ENCODE results near the gene CSN2. TPM values are rescaled to one million over a fixed set of nuclear protein-coding genes. Genes with fewer than 3 reads are reported as not detected.
"Not testable (repeated sequence)": the region's sequence is repeated elsewhere in the genome, so short reads cannot be mapped to it uniquely, and the experiment has no call there.

Gene CSN2, protein sequence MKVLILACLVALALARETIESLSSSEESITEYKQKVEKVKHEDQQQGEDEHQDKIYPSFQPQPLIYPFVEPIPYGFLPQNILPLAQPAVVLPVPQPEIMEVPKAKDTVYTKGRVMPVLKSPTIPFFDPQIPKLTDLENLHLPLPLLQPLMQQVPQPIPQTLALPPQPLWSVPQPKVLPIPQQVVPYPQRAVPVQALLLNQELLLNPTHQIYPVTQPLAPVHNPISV
- not detected for total RNA-seq
- long read RNA-seq = 0 reads

DNA sequence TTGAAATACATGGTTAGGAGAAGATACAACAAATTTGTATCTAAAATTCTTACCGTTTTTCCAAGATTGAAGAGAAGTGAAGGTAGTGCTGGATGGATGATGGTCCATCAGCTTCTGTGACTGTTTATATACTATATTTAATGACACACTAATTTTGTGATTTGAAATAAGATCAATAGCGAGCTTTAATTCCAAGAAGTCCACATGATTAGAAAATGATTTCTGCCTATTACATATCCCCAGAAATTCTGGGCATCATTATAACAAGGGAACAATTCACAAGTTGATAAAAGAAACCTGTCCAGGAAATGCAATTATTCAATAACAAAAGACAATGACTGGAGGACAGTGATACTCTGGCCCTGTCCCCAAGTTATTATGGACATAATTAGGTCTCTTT, at the start of gene CSN2:
Gene CSN2 (minus strand): TSS at position 101 of the 400 bp plus-strand sequence. CDS start 4,733 bp downstream, outside the sequence.
- DNase-seq = no peak
- ATAC-seq (ENCODE audit: poor library complexity) = no peak
- intact Hi-C loops (cut with DNase I) = no loop called here

DNA sequence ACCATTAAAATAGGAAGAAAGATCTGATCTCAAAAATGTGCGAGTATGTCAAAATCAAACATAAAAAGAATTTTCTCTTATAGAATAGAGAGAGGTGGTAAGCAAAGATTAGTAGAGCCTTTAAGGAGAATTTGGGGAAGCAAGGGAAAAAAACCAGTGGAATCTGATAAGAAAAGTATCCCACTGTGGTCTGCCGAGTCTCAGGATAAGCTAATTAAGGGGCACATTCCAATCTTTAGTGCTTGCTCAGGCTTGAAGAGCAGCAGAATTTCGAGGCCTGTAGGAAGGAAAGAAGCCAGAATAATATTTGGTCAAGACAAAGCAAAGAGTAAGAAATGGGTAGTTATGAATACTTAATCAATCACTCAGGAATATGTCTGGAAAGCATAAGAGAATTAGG, 43.2 kb upstream of the CSN2 start:
- ATAC-seq (ENCODE audit: poor library complexity) (no peak), DNase-seq (no peak)
- intact Hi-C loops (cut with DNase I) = no loop called here

DNA sequence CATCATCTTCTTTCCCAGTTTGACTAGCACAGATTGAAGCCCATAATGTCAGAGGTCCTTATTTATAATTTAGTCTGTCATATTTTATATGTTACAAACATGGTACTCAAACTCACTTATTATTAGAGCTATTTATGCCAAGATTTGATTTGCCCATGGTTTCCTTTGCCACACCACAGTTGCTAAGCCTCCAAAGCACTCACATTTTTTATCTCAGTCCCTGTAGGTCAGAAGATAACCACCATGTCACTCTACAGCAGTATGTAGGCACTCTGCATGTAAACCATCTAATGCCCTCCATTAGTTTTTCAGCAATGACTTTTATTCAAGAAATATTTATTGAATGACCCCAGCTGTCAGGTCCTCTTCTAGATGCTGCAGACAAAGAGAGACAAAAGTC, 37.0 kb upstream of the CSN2 start:
- ATAC-seq (ENCODE audit: poor library complexity) (no peak), DNase-seq (no peak)
- intact Hi-C loops (cut with DNase I) = no loop called here

DNA sequence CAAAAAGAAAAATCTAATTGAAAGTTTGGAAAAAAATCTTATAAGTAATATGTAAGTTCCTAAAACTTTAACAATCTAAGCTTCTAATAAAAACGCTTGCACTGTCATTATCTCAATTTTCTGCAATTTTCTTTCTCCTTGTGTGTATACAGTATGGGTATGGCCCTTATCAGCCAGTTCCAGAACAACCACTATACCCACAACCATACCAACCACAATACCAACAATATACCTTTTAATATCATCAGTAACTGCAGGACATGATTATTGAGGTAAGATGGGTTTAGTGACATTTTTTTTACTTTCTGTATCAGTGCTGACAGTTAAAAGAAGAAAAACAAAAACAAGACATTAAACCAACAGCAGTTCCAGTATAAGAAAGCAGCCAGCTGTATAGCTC, 35.2 kb upstream of the CSN2 start:
- intact Hi-C loops (cut with DNase I) = no loop called here
- ATAC-seq (ENCODE audit: poor library complexity) (no peak), DNase-seq (no peak)

DNA sequence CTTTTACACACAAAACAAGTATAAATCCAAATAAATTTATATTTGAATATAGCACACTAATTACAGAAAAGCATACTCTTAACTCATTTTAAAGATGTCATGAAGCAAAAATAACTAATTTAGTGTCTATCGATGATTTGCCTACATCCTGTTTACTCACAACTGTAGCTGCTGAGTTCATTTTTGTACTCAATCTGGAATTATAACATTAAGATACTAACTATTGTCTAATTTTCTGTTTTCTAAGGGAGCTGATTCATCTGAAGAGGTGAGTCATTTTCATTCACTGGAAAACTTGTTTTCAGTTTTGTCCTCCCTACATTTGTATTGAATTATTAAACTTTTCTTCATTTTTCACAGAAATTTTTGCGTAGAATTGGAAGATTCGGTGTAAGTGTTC, 33.9 kb upstream of the CSN2 start:
- no peak for DNase-seq
- intact Hi-C loops (cut with DNase I) = no loop called here
- ATAC-seq (ENCODE audit: poor library complexity) = no peak

DNA sequence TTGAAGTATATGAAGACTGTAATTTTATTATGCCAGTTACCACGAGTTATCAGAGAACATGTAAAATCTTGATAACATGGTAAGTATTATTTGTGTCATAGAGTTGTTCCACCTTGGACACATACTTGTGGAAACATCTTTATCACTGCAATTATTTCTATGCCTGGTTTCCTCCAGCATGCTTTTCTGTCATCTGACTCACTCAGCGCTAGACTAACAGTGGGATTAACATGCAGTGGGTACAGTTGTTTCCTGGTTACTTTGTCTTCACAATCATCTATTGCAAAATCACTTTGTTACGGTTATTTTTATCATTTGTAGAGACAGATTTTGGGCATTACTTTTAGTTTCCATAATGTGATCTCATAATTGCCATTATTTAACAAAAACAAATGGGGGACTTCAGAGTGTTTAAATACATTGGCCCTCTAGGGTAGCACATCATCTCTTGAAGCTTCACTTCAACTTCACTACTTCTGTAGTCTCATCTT, 30.0 kb upstream of the CSN2 start, which contains the start of gene STATH:
Gene STATH (plus strand): TSS at position 441 of the 491 bp plus-strand sequence. CDS start 2,472 bp downstream, outside the sequence.
- no peak for ATAC-seq (ENCODE audit: poor library complexity)
- DNase-seq = no peak
- intact Hi-C loops (cut with DNase I) = no loop called here

DNA sequence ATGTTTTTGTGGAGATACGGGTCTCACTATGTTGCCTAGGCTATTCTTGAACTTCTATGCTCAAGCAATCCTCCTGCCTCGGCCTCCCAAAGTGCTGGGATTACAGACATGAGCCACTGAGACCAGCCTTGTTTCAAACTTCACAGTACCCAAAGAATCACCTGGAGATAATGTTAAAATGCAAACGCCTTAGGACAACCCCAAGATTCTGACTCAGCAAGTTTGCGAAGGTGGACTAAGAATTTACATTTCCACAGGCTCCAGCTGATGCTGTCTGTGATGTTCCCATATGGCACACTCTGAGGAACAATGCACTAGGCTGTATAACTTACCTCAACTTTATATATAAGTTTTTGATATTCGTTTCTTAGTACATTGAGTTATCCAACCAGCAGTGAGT, 29.3 kb upstream of the CSN2 start:
- ATAC-seq (ENCODE audit: poor library complexity) (no peak), DNase-seq (no peak)
- intact Hi-C loops (cut with DNase I) = no loop called here

DNA sequence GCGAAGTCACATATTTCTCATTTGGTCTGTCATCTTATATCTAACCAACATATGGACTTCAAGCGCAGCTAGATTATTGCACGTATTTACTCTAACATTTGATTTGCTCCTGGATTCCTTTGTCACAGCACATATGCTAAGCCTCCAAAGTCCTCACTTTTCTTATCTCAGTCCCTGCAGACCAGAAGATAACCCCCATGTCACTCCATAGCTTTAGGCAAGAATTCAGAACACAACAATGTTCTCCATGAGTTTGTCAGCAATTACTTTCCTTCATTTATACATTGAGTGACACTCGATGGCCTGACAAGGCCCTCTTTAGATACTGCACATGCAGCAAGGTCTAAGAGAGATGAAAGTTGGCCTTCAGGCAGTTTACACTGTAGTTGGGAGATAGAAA, 25.5 kb upstream of the CSN2 start:
- DNase-seq (no peak), ATAC-seq (ENCODE audit: poor library complexity) (no peak)
- intact Hi-C loops (cut with DNase I) = no loop called here

DNA sequence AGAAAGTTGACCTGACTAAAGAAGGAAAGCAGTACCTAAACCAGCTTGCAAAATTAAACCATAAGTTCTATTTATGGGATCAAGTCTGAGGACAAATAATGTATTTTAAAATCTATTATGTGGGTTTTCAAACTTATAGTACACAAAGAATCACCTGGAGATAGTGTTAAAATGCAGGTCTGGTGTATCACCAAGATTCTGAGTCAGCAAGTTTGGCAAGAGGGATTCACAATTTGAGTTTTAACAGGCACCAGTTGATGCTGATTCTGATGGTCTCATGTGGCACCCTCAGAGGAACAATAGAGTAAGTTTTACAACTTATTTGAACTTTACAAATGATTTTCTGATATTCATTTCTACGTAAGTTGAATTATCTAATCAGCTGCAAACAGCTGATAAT, 21.1 kb upstream of the CSN2 start:
- no peak for ATAC-seq (ENCODE audit: poor library complexity)
- intact Hi-C loops (cut with DNase I) = no loop called here
- no peak for DNase-seq

DNA sequence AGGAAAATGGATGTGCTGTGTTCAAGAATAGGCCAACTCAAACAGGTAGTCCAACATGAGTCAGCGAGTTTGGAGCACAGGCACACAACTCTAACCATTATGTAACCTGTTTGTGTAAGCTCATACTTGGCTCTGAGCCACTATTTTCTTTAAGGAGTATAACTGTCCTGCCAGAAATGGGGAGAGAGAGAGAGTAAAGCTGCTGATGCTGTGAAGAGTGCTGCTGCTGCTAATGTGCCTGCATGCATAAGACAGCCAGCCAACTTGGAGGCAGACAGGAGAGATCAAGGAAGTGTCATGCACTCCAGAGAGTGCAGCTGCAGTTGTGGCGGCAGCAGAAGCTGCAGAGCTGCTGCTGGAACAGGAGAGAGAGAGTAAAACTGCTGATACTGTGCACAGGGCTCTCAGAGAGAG, 18.5 kb upstream of the CSN2 start:
- DNase-seq = no peak
- intact Hi-C loops (cut with DNase I) = no loop called here
- no peak for ATAC-seq (ENCODE audit: poor library complexity)

DNA sequence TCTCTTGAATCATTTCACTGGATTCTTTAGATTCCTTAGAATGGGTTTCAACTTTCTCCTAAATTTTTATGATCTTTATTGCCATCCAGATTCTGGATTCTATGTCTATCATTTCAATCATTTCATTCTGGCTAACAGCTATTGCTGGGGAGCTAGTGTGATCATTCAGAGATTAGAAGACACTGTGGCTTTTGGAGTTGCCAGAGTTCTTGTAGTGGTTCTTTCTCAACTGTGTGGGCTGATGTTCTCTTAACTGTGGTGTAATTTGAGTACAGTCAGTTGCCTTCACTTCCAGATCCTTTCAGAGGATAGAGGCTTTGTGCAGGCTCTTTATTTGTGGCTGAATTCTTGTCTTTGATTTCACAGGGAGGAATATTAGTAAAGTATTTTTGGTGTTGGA, 12.1 kb upstream of the CSN2 start:
- DNase-seq (no peak), ATAC-seq (ENCODE audit: poor library complexity) (no peak)
- intact Hi-C loops (cut with DNase I) = no loop called here

DNA sequence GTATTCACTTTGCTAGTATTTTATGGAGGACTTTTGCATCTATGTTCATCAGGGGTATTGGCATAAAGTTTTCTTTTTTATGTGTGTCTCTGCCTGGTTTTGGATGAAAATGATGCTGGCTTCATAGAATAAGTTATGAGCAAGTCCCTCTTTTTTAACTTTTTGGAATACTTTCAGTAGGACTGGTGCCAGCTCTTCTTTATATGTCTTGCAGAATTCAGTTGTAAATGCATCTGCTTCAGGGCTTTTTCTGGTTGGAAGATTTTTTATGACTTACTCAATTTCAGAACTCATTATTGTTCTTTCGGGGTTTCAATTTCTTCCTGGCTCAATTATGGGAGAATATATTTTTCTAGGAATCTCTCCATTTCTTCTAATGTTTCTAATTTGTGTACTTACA, 9.1 kb upstream of the CSN2 start:
- intact Hi-C loops (cut with DNase I) = no loop called here
- no peak for ATAC-seq (ENCODE audit: poor library complexity)
- no peak for DNase-seq

DNA sequence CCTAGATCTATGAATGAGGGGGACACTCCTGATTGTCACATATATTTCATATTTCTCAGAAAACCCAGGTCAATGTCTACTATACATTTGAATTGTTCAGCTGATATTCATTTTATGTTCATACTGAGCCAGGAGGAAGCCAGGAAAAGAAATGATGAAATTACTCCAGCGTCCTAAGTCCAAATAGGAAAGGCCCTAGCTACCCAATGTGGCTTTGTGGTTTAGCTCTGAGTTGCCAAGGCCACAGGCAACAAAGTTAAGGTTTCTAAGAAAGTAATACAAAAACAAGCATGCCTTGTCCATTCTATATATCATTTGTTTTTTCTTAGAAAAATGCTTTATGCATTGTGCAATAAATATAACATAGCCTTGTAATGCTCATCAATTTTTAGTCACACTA, 4.5 kb upstream of the CSN2 start:
- intact Hi-C loops (cut with DNase I) = no loop called here
- no peak for ATAC-seq (ENCODE audit: poor library complexity)

DNA sequence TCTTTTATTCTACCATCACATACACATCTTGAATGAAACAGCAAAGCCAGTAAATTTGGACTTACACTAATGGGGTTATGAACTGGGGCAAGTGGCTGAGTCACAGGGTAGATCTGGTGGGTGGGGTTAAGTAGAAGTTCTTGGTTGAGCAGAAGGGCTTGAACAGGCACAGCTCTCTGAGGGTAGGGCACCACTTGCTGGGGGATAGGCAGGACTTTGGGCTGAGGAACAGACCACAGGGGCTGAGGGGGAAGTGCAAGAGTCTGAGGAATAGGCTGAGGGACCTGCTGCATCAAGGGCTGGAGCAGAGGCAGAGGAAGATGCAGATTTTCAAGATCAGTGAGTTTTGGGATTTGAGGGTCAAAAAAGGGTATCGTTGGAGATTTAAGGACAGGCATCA, 8.3 kb downstream of the CSN2 start:
- DNase-seq (no peak), ATAC-seq (ENCODE audit: poor library complexity) (no peak)
- intact Hi-C loops (cut with DNase I) = no loop called here

More for the DNA sequence above, 4.5 kb upstream of the CSN2 start:
- DNase-seq = no peak

DNA sequence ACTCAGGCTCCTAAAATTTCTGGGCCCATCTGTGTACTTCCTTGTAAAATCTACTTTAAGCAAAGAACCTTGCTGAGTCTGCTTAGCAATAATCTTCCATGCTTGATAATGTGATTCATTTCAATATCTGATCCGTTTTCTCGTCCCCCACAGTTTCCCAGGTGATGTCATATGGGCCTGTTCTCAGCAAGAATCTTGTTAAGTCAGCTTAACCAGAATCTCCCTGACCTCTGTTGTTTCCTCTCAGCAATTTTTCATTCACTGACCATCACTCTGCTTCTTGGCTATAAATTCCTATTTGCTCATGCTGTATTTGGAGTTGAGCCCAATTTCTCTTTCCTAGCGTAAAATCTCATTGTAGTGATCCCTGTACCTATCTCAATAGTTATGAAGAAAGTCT, 13.9 kb downstream of the CSN2 start:
- ATAC-seq (ENCODE audit: poor library complexity) (no peak), DNase-seq (no peak)
- intact Hi-C loops (cut with DNase I) = no loop called here

DNA sequence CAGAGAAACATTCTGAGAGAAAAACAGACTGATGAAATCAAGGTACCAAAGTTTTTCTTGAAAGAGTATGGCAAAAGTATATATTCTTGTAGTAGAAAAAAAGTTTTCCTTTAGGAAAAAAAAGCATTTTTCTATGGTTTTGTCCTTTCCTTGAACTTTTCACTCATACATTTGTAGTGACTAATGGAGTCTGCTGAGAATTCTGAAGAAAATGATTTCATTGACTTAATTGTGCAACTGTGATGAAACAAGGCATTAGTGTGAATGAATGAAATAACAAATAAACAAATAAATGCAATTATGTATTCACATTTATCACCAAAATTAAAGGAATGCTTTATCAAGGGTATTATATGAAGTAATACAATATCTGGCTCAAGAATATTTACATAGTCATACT, 29.0 kb downstream of the CSN2 start:
- intact Hi-C loops (cut with DNase I) = no loop called here
- ATAC-seq (ENCODE audit: poor library complexity) = no peak
- no peak for DNase-seq

DNA sequence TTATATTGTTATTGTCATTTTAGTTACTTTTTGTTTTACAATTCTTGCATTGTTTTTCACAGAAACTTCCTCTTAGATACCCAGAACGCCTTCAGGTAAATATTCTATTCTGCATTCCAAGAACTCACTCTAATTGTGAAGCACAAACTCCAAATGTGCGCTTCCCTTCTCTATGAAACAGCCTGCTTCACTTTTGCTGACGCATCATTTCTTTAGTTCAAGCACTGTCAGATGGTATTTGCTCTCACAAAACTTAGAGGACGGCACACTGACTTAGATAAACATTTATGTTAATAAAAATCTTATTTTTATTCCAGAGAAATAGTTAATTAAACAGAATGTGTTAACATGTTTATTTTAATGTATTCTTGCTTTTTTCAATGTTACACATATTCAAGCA, 31.4 kb downstream of the CSN2 start:
- intact Hi-C loops (cut with DNase I) = no loop called here
- no peak for ATAC-seq (ENCODE audit: poor library complexity)
- no peak for DNase-seq

DNA sequence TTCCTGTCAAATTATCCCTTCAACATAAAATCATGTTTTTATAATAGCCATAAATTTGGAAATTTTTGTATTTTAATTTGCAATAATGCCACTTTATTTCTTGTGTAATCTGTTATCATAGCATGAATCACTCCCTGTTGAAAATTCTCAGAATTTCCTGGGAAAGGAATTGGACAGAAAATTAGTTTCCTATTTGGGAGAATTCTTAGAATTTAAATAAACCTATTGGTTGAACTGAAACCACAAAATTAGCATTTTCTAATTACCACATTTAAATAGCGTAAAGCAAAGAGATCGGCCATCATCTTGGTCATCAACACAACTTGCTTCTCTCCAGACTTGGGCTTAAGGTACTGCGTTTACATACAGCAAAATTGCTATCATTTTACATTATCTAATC, 34.8 kb downstream of the CSN2 start, which contains the start of gene CSN1S1:
Gene CSN1S1 (plus strand): TSS at position 301 of the 400 bp plus-strand sequence. CDS start 1,488 bp downstream, outside the sequence.
- ATAC-seq (ENCODE audit: poor library complexity) = no peak
- intact Hi-C loops (cut with DNase I) = no loop called here
- DNase-seq = no peak

DNA sequence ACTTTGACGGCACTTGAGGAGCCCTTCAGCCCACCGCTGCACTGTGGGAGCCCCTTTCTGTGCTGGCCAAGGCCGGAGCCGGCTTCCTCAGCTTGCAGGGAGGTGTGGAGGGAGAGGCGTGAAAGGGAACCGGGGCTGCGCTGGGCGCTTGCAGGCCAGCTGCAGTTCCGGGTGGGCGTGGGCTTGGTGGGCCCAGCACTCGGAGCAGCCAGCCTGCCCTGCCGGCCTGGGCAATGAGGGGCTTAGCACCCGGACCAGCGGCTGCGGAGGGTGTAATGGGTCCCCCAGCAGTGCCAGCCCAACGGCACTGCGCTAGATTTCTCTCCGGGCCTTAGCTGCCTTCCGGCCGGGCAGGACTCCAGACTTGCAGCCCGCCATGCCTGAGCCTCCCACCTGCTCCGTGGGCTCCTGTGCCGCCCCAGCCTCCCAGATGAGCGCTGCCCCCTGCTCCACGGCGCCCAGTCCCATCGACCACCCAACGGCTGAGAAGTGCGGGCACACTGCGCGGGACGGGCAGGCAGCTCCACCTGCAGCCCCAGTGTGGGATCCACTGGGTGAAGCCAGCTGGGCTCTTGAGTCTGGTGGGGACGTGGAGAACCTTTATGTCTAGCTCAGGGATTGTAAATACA, 41.6 kb downstream of the CSN2 start:
- ATAC-seq (ENCODE audit: poor library complexity); intact Hi-C loops (cut with DNase I): not testable (repeated sequence)
- DNase-seq = peak; percentile 32

DNA sequence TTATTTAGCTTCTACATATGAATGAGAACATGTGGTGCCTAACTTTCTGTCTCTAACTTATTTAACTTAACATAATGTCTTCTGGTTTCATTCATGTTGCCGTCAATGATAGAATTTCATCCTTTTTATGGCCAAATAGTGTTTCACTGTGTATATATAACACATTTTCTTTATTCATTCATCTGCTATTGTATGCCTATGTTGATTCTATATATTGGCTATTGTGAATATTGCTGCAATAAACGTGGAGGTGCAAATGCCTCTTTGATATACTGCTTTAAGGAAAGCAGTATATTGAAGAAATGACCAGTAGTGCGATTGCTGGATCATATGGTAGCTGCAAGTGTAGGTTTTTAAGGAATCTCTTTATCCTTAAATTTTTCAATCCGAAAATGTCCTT, 44.7 kb downstream of the CSN2 start:
- intact Hi-C loops (cut with DNase I) = no loop called here
- DNase-seq (no peak), ATAC-seq (ENCODE audit: poor library complexity) (no peak)

All from Right ventricle myocardium superior (tissue), 1 donor.